Measurements from ENCODE around the gene OTOG.

DNA sequence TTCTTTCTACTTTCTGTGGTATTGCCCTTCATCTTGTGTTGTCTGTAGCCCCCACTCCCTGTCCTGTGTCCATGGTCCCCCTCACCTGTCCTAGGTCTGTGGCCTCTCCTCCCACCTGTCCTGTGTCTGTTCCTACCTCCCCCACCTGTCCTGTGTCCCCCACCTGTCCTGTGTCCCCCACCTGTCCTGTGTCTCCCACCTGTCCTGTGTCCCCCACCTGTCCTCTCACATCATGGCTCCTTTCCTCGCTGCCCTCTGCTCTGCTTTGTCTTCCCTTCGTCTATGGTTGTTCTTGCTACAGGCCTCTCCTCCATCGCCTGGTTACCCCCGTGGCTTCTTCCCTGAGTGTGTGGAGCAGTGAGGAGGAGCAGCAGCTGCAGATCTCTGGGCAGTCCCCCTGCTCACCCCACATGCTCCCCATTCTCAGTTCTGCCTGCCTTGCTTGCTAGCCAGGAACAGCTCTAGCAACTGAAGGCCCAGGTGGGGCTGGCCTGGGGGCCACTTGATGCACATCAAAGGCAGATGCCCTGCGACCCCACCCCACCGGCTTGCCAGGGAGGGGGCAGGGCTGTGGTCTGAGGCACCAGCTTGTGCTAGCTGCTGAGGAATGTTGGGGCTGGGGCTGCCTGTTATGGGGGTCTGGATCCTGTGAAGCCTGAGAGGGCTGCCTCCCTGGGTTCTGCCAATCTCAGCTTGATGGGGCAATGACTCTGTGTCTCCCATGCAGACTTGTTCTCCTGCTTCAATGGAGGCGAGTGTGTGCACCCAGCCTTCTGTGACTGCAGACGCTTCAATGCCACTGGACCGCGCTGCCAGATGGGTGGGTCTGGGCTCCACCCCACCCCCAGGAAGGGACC, 5.6 kb downstream of the OTOG start:
- TF ChIP-seq, protein P1, sequence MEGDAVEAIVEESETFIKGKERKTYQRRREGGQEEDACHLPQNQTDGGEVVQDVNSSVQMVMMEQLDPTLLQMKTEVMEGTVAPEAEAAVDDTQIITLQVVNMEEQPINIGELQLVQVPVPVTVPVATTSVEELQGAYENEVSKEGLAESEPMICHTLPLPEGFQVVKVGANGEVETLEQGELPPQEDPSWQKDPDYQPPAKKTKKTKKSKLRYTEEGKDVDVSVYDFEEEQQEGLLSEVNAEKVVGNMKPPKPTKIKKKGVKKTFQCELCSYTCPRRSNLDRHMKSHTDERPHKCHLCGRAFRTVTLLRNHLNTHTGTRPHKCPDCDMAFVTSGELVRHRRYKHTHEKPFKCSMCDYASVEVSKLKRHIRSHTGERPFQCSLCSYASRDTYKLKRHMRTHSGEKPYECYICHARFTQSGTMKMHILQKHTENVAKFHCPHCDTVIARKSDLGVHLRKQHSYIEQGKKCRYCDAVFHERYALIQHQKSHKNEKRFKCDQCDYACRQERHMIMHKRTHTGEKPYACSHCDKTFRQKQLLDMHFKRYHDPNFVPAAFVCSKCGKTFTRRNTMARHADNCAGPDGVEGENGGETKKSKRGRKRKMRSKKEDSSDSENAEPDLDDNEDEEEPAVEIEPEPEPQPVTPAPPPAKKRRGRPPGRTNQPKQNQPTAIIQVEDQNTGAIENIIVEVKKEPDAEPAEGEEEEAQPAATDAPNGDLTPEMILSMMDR (conservative IDR thresholded peaks at IDR 0.05): no peak
- no peak for TF ChIP-seq EZH2 (IDR thresholded peaks at IDR 0.05; ENCODE audit: low read depth)
